ENCODE data around the gene OR1A2.
"Not testable (repeated sequence)": the region's sequence is repeated elsewhere in the genome, so short reads cannot be mapped to it uniquely, and the experiment has no call there.

Gene OR1A2

GRCh38 chr17:3197219-3197618 lies at the start of gene OR1A2:
Gene OR1A2, plus strand, starts transcription at chr17:3197519. Its CDS starts 0 bp downstream, at chr17:3197519.
- no peak for ATAC-seq

GRCh38 chr17:3157218-3157617 lies 40.1 kb upstream of the OR1A2 start:
- ATAC-seq: no peak

DNA sequence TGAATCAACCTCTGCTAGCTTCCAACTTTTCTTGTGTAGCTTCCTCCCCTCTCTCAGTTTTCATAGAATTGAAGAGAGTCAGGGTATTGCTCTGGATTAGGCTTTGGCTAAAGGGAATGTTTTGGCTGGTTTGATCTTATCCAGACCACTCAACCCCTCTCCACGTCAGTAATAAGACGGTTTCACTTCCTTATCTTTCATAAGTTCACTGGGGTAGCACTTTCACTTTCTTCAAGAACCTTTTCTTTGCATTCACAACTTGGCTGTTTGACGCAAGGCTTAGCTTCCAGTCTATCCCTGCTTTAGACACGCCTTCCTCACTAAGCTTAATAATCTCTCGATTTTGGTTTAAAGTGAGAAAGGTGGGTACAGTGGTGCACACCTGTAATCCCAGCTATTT lies 29.7 kb upstream of the OR1A2 start:
- no peak for ATAC-seq

- no peak for ATAC-seq
These were observed 7.4 kb upstream of the OR1A2 start for GRCh38 chr17:3189961-3190360.

DNA sequence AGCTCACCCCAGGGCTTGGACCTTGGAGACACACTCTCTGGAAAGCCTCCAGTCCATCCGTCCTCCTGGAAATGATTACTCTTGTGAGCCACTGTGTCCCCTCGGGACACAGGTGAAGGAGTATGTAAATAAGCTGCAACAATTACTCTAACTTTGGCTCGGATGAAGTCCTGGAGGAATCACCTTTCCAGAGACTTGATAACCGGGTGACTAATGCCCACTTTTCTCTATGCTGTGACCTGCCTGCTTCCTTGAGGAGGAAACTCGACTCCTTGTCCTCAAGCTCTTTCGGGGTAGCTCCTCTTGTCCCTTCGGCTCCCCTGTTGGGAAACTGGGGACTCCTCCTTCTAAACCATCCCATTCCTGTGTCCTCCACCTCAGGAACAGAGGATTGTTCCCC lies 10.0 kb downstream of the OR1A2 start, which contains the start of gene OR1A1:
Gene OR1A1 (plus strand): TSS at position 301 of the 400 bp plus-strand sequence. CDS start 7,954 bp downstream, outside the sequence.
- ATAC-seq: no peak

GRCh38 chr17:3208484-3208883 lies 11.2 kb downstream of the OR1A2 start:
- ATAC-seq: no peak

DNA sequence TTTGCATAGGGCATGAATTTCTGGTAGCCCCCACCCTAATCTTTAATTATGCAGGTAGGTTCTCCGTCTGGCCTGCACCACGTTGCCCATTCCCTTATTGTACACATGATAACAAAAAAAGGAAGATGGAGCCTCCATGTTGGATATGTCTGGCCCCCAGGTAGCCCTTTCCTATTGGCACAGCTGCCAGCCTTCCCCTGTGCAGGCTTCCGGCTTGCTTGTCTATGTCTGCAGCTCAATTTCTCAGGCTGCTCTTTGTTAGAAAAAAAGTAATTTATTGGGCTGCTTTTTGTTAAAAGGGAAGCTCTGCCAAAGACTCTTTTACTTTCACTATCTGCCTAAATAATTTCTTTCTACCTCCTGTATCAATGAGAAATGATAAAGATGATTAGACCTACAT lies 15.7 kb downstream of the OR1A2 start:
- no peak for ATAC-seq

DNA sequence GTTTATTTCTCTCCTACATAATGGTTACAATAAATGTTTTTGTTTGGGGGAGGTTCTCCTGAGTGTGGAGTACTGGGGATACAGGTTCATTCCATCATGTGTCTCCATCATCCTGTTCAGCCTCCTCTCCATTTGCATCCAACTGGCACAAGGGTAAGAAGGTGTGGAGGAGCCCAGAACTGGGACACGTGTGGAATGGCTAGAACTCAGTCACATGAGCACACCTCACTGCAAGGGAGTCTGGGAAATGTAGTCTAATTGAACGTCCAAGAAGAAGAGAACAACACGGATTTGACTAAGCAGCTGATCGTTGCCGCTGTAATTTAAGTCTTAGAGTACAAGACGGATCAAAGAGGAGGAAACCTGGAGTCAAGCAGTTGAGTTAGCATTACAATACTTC lies 16.3 kb downstream of the OR1A2 start:
- ATAC-seq: no peak

DNA sequence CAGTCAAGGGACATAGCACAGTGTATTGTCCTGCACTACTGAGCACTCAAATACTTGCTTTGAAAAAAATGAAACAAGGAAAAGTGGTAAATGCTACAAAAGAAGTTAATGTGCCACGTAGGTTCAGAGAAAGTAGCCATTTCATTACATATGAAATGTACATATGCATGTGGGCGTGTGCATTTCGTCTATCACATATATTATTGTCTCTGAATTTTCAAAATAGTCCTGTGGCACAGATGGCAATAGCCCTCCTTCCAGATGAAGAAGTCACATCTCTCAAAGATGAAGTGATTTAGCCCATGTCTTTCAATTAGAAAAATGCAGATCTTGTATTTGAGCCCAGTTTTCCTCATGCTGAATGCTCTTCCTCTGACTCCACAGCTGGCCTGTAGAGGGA lies 22.7 kb downstream of the OR1A2 start:
- not testable (repeated sequence) for ATAC-seq

DNA sequence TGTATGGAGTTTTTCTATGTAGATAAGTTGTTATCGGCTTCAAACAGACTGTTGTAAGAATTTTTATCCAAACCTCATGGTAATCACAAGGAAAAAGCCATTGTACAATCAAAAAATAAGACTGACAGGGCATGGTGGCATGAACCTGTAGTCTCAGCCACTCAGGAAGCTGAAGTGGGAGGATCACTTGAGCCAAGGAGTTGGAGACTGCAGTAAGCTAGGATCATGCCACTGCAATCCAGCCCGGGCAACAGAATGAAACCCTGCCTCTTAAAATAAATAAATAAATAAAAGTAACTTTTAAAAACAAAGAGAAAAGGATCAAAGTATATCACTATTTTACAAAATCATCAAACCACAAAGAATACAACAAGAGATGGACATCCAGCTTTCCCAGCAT lies 24.5 kb downstream of the OR1A2 start:
- no peak for ATAC-seq

- no peak for ATAC-seq
These were observed 25.2 kb downstream of the OR1A2 start for GRCh38 chr17:3222505-3222904.

DNA sequence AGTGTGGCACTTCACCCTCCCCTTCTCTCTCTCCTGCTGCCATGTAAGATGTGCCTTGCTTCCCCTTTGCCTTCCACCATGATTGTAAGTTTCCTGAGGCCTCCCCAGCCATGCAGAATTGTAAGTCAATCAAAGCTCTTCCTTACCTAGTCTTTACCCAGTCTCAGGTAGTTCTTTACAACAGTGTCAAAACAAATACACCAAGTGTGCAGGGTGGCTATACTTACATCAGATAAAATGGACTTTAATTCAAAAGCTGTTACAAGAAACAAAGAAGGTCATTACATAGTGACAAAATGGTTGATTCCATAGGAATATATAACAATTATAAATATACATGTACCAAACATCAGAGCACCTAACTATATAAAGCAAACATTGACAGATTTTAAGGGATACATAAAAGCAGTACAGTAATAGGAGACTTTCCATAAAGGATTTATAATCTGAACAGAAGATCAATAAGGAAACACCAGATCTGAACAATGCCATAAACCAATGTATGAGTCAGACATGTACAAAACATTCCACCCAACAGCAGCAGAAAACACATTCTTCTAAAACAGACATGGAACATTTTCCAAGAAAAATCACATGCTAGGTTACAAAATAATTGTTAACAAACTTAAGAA lies 27.5 kb downstream of the OR1A2 start:
- ATAC-seq: not testable (repeated sequence)

- not testable (repeated sequence) for ATAC-seq
These were observed 35.0 kb downstream of the OR1A2 start for GRCh38 chr17:3232300-3232699.

- not testable (repeated sequence) for ATAC-seq
These were observed 41.4 kb downstream of the OR1A2 start for GRCh38 chr17:3238685-3239084.

- ATAC-seq: not testable (repeated sequence)
These were observed 43.7 kb downstream of the OR1A2 start for GRCh38 chr17:3241044-3241443.

DNA sequence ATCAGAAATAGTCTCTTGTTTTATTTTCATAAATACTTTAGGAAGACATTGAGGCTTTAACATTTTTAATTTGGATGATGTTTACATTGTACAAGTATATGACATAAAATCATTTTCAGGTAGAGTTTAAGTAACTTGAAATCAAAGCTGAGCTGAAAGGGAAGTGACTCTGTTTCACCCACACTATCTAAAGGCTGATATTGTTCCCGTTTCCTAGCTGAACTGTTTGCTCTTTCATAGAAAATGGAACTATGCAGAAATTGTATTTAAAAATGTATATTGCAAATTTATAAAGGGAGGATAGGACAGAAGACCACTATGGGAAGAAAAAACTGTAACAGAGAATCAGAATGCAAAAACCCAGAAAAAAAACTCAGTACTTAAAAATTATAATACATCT lies 47.5 kb downstream of the OR1A2 start:
- not testable (repeated sequence) for ATAC-seq

Data from activated CD4-positive, CD25-positive, alpha-beta regulatory T cell treated with anti-CD3 and anti-CD28 coated beads, Interleukin-2, amount 50 U/mL, for 24 hours (primary cell).